ENCODE results near the gene AGPAT4.

DNA sequence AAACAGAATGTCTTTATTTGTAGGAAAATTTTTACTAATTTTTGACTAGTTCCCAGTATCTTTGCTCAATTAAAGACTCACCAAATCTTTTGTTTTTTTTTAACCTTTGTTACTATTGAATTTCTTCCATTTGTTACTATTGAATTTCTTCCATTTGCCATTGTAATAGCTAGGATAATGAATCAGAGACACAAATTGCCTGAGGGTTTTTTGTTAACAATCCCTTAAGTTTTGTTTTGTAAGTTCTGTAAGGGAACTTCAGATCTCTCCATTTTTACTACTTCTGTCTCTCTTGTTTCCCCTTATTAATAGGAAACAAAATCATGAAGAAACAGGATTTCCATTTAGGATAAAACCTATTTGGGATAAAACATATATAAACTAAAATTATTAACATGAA, 177.9 kb downstream of the AGPAT4 start:
- TF ChIP-seq EZH2 (IDR thresholded peaks at IDR 0.05; ENCODE audit: borderline replicate concordance, low read depth, low read length, severe bottlenecking) (no peak), POLR2AphosphoS5 (IDR thresholded peaks at IDR 0.05; ENCODE audit: insufficient read depth, low read depth, low read length) (no peak), POLR2A (IDR thresholded peaks at IDR 0.05; ENCODE audit: low read depth, low read length) (no peak), JUN (IDR thresholded peaks at IDR 0.05; ENCODE audit: borderline replicate concordance, insufficient read depth, insufficient read length, low read depth) (no peak), MYC (IDR thresholded peaks at IDR 0.05; ENCODE audit: low read depth, low read length) (no peak), FOS (IDR thresholded peaks at IDR 0.05; ENCODE audit: borderline replicate concordance, insufficient read depth, low read length) (no peak), GATA2 (IDR thresholded peaks at IDR 0.05; ENCODE audit: insufficient read depth, insufficient read length, low read depth, low read length) (no peak)
- TF ChIP-seq, protein P1, sequence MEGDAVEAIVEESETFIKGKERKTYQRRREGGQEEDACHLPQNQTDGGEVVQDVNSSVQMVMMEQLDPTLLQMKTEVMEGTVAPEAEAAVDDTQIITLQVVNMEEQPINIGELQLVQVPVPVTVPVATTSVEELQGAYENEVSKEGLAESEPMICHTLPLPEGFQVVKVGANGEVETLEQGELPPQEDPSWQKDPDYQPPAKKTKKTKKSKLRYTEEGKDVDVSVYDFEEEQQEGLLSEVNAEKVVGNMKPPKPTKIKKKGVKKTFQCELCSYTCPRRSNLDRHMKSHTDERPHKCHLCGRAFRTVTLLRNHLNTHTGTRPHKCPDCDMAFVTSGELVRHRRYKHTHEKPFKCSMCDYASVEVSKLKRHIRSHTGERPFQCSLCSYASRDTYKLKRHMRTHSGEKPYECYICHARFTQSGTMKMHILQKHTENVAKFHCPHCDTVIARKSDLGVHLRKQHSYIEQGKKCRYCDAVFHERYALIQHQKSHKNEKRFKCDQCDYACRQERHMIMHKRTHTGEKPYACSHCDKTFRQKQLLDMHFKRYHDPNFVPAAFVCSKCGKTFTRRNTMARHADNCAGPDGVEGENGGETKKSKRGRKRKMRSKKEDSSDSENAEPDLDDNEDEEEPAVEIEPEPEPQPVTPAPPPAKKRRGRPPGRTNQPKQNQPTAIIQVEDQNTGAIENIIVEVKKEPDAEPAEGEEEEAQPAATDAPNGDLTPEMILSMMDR (IDR thresholded peaks at IDR 0.05; ENCODE audit: extremely low read depth in 1 of 2, insufficient read depth in 1 of 2, low read depth in 1 of 2, low read length in 2 of 2), result no peak
- TF ChIP-seq, protein P2, sequence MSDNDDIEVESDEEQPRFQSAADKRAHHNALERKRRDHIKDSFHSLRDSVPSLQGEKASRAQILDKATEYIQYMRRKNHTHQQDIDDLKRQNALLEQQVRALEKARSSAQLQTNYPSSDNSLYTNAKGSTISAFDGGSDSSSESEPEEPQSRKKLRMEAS (IDR thresholded peaks at IDR 0.05; ENCODE audit: insufficient read depth, insufficient read length), result no peak
